ENCODE results near the gene SKAP1.
A peak's percentile ranks its signal among the peaks of the same experiment; 100 is the strongest.

SKAP1 gene

GRCh38 chr17:48162946-48163506, 267.0 kb downstream of the SKAP1 start:
- DNase-seq = no peak

GRCh38 chr17:48162306-48162934, 267.6 kb downstream of the SKAP1 start:
- DNase-seq = no peak

- DNase-seq = no peak
Measured at GRCh38 chr17:48161127-48161905, 268.7 kb downstream of the SKAP1 start.

GRCh38 chr17:48160177-48161081, 269.6 kb downstream of the SKAP1 start:
- peak; percentile 99 for DNase-seq

GRCh38 chr17:48159232-48159631, 270.8 kb downstream of the SKAP1 start:
- no peak for DNase-seq

DNA sequence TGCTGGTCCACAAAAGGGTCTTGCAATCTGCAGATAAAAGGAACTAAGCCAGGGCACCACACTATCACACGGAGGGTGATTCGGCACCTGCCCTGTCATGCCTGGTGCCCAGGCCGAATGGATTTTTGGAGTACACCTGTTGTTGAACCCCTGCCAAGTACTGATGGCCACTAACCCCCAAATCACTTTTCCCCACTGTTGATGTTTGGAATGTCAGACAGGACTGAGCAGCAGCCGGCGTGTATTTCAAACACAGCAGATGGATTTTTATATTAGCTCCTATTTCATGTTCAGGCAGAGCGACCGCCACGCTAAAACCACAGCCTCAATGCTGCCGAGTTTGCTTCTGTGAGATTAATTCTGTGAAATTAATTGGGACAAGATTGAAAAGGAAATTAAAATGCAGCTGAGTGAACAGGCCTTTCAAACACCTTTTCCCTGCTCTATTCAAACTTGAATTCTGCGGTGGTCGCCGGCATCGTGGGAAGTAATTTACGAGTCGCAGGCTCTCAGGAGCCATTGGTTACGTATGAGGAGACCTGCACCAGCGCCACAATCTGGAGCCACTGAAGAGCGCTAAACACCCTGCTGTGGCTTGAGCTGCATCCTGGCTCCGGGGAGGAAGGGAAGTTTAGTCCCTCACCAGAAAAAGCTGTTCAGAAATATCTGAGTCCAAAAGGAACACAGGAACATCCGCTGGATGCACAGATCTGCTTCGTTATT, 274.0 kb downstream of the SKAP1 start:
- no peak for DNase-seq

- peak; percentile 82 for DNase-seq
Measured at GRCh38 chr17:48153691-48154358, 276.2 kb downstream of the SKAP1 start.

DNA sequence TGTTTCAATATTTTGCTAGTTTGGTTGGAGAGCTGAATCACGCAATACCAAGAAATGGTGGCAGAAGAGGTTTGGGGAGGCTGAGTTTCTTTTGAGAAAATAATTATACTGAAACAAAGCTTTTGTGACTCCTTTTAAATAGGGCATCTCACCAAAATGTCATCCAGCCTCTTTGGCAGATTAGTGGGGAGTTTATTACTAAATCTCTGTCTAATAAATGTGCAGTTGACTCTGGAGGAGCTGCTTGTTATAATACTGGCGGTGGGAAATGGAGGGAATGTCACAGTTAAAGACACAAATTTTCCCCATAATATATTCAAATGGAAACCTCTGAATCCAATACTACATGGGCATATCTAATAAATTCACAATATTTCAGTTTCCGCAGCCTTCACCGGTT, 277.7 kb downstream of the SKAP1 start:
- DNase-seq = no peak

DNA sequence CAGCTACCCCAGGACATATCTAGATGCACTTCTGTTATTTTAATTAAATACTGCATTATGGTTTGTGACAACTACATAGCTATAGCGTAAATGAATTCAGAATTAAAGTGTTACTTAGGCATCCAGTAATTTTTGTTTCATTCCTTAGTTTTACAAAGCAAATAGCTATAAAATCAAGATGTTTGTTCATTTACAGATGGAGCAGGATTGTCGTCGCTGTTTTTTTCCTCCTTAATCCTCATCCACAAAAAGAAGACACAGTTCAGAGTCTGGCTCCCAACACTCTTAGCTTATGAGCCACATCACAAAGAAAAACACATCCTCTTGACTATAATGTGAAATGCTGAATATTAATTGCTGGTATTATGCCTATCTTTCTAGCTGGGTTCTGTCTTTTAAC, 278.8 kb downstream of the SKAP1 start:
- DNase-seq = no peak

- DNase-seq = no peak
Measured at GRCh38 chr17:48150597-48151001, 279.4 kb downstream of the SKAP1 start.

DNA sequence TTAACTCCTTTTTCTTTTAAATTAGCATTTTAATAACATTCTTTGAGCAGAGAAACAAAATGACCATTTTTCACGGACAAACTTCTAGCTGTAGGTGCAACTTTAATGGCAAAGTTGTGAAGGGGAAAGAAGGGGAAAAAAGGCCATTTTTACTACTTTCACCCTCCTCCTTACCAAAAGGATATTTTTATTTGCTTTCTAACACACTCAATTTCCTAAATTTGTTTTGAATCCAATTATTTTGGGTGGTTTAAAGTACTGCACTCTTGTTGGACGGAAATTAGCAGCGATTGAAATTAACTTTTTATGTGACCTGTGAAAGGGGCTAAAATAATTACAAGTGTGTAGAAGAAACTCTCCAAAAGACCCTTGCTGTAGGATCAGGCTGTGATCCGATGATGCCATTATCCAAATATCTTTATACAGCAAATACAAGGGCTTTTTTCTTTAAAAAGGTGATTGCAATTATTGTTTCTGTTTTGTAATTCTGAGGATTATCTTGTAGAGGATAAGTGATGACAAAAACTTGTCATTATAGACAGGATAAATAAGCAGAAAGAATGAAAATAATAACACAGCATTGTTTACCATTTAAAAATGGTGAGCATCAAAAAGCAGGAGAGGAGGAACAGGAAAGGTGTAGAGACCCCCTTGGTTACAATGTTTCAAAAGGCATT, 280.1 kb downstream of the SKAP1 start:
- DNase-seq = no peak

DNA sequence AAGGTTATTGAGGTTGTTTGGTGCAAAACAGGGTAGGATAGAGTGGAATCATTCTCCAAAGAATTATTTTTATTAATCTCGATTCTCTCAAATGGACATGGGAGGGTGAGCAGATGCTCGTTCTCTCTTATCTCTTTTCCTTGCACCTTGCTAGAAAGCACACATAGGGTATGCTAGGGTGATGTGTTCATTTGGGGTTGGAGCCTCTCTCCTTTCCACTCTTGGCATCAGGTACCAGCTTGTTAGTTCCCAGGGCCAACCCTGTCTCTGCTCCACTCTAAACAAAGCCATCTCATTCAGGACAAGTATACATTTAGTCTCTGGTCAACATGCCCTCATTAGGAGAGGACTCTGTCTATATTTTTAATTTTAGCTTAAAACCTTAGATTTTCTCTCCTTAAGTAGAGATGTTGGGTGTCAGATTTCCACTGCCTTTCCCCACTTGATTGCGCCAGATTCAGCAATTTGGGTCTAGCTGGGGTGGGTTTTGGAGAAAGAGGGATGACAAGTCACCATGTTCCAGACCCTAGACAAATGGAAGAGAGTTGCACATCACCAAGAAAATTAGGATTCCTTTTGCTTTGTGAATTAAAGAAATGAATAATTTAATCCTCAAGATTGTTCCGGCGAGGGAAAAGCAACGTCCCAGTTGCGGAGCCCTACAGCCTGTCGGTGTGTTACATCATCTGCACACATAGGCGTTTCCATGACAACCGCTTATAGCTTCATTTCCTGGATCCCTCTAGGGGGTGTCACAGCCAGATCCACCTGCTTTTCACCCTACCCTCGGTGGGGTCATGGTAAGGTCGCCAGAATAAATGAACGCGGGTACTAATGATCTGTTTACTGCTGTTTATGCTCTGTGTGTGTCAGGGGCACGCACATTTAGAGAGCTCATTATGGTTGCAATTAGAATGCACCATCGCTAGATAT, 280.9 kb downstream of the SKAP1 start:
- DNase-seq = peak; percentile 92

DNA sequence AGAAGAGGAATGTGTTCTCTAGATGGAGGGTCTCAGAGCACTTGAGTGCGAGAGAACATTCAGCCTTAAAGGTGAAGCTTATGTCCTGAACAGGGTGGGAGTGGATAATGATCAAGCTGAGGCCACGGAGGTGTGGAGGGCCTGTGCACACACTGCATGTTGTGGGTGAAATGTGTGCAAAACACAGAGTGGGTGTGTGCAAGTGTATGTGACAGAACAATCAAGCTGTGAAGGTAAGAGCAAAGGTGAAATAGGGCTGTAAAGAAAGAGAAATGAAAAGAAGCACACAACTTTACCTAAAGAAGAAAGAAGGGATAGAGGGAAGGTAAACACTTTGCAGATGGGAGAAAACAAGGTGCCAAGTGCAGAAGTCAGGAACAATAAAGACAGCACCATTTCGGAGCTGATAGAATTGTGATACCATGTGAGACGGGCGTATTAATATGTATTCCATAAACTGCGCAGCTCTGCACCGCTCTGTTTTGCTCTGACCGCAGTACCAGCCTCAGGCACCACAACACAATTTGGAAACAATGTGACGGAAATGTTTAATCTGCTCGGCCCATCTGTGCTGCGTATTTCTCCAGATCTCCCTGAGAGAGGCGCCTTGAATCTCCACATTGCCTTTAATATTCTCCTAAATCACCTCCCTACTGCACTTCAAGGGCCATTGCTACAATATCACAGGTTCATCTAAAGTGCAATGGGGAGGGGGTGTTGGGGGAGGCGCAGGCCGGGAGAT, 281.8 kb downstream of the SKAP1 start:
- no peak for DNase-seq

DNA sequence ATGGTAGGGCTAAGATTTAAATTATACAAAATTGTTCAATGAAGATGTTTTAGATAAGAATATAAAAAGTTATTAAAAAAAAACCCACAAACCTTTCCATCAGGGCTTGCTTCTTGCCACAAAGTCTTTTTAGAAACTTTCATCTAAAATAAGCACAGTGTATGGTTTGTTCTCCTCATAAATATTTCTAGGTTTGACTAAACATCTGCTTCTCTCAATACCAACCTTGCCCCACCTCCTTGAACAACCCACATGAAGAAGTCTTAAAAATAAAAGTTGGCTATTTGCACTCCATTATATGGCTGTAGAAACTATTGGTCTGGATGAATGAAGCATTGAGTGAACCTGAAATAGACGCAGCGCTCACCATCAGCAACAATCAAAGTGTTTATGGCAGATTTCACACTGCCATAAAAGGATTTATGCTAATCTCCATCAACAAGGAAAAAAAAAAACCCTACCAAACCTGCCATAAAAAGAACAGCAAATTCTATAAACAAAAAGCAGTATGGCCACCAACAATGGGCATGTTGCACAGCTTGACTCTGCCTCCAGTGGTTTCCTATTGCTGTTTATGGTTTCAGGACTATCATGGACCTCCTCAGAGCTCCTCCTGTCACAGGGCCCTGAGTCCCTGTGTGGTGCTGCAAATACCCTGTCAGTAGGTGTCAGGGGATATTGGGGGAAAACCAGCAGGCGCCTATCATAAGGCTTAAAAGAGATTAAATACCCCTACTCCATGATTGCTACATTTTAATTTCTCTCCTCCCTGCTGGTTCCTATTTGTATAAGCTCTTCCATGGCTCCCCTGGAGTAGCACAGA, 284.8 kb downstream of the SKAP1 start:
- DNase-seq = no peak

DNA sequence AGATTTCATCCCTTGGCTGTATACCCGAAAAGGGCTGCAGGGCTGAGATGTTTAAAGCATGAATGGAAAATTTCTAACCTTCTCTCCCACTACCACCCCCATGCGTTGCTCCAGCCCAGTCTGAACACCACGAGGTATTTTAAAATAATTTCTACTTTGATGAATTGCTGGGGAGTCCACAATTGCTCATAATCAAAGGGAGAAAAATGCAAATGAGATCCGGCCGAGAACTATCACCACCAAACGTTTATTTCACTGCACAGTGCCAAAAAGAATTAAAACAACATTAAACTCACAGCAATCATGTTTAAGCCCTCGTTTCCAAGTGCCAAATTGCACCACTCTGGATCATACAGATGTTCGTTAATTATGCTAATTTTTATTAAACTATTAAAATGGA, 285.8 kb downstream of the SKAP1 start:
- no peak for DNase-seq

GRCh38 chr17:48143629-48144028, 286.4 kb downstream of the SKAP1 start:
- peak; percentile 40 for DNase-seq

DNA sequence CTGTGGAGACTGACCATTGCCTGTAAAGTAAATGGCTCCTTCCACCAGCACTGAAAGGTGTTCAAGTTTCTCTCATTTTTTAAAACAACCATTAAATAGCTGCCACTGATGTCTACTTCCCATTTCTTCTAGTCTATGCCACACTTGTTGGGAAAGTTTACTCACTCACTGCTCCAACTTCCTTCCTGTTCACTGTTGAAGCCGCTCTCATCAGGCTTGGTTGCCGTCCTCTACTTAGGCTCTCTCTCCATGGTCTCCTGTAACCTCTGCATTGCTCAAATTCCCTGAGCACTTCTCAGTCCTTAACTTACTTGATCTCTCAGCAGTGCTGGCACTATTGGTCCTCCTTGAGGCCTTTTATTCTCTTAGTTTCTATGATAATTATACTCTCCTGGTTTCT, 290.1 kb downstream of the SKAP1 start:
- DNase-seq = no peak

- no peak for DNase-seq
Measured at GRCh38 chr17:48137656-48138055, 292.4 kb downstream of the SKAP1 start.

Measured in NCI-H2081 treated with DMSO at 0.1 percent for 48 hours (cell line).